GM12865 (cell line): ENCODE measurements around the gene PPME1.

Experiments
- DNase-seq: peaks from one replicate; pipeline ENCODE4 v3.0.0; 2010; ENCODE audit warnings: low read depth
- H3K4me3 ChIP-seq: 2 replicates; pipeline ENCODE4 v1.5.1; 2011; ENCODE audit warnings: mild to moderate bottlenecking, low read depth, low read length, control low read depth
- TF ChIP-seq, protein P1 (sequence below): IDR thresholded peaks from 2 replicates; pipeline ENCODE4 v1.5.1; 2011; ENCODE audit warnings: low read length, control low read depth, low read depth, inconsistent platforms; ENCODE audit not compliant: insufficient read depth; ENCODE audit errors: missing control alignments

Gene PPME1

DNA sequence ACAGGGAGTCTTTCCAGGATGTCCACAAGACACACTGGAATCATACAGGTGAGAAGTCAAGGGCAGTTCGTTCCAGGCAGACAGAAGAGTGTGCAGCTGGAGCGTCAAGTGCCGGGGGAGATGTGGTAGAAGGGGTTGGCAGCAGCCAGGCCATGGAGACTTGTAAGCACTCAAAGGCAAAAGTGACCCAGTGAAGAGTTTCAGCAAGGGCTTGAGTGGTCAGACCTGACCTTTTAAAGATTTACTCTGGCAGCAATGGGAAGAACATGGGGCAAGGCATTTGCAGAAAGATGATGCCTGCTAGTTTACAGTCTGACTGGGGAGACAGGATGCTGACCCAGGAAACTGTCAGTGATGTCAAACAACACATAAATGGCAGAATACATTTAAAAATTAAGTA lies 111.3 kb downstream of the PPME1 start:
- TF ChIP-seq, protein P1, sequence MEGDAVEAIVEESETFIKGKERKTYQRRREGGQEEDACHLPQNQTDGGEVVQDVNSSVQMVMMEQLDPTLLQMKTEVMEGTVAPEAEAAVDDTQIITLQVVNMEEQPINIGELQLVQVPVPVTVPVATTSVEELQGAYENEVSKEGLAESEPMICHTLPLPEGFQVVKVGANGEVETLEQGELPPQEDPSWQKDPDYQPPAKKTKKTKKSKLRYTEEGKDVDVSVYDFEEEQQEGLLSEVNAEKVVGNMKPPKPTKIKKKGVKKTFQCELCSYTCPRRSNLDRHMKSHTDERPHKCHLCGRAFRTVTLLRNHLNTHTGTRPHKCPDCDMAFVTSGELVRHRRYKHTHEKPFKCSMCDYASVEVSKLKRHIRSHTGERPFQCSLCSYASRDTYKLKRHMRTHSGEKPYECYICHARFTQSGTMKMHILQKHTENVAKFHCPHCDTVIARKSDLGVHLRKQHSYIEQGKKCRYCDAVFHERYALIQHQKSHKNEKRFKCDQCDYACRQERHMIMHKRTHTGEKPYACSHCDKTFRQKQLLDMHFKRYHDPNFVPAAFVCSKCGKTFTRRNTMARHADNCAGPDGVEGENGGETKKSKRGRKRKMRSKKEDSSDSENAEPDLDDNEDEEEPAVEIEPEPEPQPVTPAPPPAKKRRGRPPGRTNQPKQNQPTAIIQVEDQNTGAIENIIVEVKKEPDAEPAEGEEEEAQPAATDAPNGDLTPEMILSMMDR: no peak
- no peak overlapping the region for H3K4me3 ChIP-seq
- DNase-seq: no peak

DNA sequence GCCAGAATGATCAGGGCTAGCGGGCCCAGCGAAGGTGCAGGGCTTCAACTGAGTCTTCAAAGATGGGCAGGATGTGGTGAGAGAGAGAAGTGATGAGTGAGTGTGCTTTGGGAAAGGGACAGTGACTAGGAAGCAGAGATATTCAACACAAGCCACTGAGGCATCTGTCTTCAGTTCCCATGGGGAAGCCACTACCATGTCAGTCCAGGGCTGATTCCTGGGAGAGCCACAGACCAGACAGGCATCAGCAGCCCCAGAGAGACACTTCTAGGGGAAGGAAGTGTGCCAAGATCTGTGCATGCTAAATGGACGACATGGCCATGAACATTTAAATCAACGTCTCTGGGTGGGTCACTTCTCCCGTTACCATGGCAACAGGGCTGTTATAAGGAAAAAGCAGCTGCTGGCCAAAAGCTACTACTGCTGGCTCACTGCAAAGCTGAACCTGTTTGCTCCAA lies 111.9 kb downstream of the PPME1 start:
- DNase-seq: no peak
- TF ChIP-seq, protein P1: no peak
- H3K4me3 ChIP-seq: no peak overlapping the region

DNA sequence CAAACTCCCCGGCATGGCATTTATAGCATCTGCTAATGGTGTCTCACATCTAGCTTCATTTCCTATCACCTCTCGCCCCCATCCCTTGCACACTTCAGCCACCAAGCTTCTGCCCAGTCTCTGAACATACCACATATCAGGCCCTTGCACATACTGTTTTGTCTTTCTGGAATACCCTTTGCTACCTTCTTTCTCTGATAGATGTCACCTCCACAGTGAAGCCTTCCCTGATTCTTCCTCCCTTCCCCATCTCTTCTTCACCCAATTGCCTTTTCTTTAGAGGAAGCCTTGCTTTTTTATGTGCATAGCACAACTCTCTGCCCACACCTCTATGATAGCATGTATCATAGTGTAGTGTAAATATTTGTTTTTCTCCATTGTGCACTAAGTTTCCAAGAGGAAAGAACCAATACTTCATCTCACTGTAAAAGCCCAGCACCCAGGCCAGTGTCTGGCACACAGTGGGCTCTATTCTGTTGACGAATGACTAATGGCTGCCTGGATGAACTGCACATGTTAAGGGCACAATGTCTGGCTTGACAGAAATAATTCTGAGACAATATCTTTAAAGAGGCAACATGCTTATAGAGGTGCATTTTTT lies 112.6 kb downstream of the PPME1 start:
- no peak for DNase-seq
- TF ChIP-seq, protein P1: no peak
- H3K4me3 ChIP-seq: no peak overlapping the region

DNA sequence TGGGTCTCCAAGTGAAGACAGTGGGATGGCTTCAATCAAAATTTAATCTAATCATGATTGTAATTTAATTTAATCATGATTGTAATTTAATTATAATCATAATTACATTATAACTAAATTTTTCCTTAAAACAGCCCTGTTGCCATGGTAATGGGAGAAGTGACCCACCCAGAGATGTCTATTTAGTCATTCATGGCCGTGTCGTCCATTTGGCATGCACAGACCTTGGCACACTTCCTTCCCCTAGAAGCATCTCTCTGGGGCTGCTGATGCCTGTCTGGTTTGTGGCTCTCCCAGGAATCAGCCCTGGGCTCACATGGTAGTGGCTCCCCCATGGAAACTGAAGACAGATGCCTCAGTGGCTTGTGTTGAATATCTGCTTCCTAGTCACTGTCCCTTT lies 113.4 kb downstream of the PPME1 start:
- DNase-seq: no peak
- H3K4me3 ChIP-seq: no peak overlapping the region
- TF ChIP-seq, protein P1: no peak

DNA sequence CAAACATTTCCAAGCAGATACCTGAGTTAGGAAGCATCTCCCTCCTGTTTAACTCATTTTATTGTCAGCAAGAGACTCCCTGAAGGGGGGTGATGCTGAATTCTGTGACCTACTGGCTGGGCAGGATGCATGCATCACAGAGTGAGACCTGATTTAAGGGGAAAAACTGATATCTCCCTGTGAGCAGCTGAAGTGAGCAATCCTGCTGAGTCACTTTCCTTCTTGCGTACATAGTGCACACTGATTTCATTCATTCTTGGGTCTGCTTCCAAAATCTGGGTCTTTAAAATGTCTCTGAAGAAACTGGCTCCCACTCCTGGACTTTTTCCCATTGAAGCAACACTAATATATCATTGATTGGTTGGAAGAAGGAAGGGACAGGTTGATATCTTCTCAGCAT lies 117.1 kb downstream of the PPME1 start:
- no peak overlapping the region for H3K4me3 ChIP-seq
- no peak for DNase-seq
- TF ChIP-seq, protein P1: no peak

DNA sequence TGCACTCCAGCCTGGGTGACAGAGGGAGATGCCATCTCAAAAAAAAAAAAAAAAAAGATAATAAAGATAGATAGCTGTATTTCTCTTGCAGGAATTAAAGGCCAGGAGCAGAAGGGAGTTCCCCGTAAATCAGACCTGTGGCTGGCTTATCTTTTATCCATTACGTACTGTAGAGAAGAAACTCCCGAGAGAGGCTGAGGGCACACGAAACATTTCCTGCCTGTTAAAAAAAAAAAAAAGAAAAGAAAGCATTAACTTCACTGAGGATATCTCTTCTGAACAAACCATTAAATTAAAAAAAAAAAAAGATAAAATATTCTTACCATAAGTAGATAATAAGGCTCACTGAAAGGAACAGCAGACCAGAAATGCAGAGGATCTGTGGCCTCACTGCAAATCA lies 117.8 kb downstream of the PPME1 start:
- DNase-seq: no peak
- H3K4me3 ChIP-seq: no peak overlapping the region
- TF ChIP-seq, protein P1: no peak

DNA sequence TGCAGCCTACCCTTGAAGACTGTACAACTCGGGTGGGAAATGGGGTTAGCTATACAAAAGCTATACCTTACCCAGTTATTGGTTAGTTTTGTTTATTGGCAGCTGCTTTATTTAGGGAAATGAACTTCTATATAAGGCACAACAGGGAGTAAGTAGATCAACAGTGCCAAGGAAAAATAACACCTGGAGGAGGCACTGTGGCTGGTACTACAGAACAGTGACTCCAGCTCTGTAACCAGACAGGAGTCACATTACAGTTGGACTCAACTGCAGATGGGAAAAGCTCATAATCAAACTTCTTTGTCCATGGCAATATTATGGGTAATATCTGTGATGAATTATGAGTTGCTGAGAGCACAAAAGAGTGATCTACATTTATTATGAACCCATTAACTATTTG lies 126.4 kb downstream of the PPME1 start:
- H3K4me3 ChIP-seq: no peak overlapping the region
- DNase-seq: no peak
- TF ChIP-seq, protein P1: no peak
